ENCODE results near the gene CRY1. TPM values are rescaled to one million over a fixed set of nuclear protein-coding genes. Genes with fewer than 3 reads are reported as not detected.
"Not testable (repeated sequence)": the region's sequence is repeated elsewhere in the genome, so short reads cannot be mapped to it uniquely, and the experiment has no call there.

Gene CRY1
- total and polyA plus RNA-seq, 8 donors = 19.4 to 33.7 (median 27.4) TPM

DNA sequence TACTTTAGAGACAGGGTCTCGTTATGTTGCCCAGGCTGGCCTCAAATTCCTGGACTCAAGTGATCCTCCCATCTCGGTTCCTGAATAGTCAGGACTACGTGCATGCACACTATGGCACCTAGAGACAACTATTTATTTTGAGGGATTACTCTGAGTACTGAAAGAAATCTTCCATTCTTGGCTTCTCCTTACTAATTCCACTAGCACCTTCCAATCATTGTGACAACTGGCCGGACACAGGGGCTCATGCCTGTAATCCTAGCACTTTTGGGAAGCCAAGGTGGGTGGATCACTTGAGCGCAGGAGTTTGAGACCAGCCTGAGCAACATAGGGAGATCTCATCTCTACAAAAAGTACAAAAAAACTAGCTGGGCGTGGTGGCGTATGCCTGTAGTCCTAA, 64.3 kb downstream of the CRY1 start:
- DNase-seq (no peak), ATAC-seq (no peak)
- H3K27ac ChIP-seq = no peak overlapping the region
- H3K9me3 ChIP-seq = no peaks in the 10 kb centered on the region
- TF ChIP-seq, protein P1, sequence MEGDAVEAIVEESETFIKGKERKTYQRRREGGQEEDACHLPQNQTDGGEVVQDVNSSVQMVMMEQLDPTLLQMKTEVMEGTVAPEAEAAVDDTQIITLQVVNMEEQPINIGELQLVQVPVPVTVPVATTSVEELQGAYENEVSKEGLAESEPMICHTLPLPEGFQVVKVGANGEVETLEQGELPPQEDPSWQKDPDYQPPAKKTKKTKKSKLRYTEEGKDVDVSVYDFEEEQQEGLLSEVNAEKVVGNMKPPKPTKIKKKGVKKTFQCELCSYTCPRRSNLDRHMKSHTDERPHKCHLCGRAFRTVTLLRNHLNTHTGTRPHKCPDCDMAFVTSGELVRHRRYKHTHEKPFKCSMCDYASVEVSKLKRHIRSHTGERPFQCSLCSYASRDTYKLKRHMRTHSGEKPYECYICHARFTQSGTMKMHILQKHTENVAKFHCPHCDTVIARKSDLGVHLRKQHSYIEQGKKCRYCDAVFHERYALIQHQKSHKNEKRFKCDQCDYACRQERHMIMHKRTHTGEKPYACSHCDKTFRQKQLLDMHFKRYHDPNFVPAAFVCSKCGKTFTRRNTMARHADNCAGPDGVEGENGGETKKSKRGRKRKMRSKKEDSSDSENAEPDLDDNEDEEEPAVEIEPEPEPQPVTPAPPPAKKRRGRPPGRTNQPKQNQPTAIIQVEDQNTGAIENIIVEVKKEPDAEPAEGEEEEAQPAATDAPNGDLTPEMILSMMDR (IDR thresholded peaks at IDR 0.05) = no peak
- no peaks in the 10 kb centered on the region for H3K27me3 ChIP-seq
- intact Hi-C loops (cut with DNase I) = no loop called here
- H3K36me3 ChIP-seq = no peaks in the 10 kb centered on the region
- no peak overlapping the region for H3K4me3 ChIP-seq
- H3K4me1 ChIP-seq = peaks cover 11 to 21% of the 10 kb centered on the region in 2 donors

DNA sequence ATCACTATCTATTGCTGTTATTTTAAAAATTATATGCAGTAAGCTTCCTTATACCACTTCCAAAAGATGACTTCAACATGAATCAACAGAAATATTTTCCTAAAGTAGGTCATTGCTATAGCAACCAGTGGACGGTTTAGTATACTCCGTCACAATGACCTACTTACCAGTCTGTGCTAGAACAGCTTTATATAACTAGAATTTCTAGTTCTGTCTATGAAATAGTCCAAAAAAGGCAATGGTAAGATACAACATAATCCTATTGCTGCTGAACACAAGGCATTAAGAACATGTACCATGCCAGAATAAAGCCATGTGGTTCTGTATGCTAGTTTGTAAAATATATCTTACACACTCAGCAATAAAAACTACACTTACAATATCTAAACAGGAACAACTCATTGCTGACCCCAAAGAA, 65.7 kb downstream of the CRY1 start:
- no peak overlapping the region for H3K4me3 ChIP-seq
- peak; percentile 92 for ATAC-seq
- peaks cover 11 to 21% of the 10 kb centered on the region in 2 donors for H3K4me1 ChIP-seq
- H3K27ac ChIP-seq = peak overlapping the region; percentile 71 to 85
- no peaks in the 10 kb centered on the region for H3K27me3 ChIP-seq
- H3K36me3 ChIP-seq = no peaks in the 10 kb centered on the region
- peak in 2 of 4 donors; percentile 90 to 94 for DNase-seq
- intact Hi-C loops (cut with DNase I) = no loop called here
- no peaks in the 10 kb centered on the region for H3K9me3 ChIP-seq
- TF ChIP-seq, protein P1 (IDR thresholded peaks at IDR 0.05) = no peak

DNA sequence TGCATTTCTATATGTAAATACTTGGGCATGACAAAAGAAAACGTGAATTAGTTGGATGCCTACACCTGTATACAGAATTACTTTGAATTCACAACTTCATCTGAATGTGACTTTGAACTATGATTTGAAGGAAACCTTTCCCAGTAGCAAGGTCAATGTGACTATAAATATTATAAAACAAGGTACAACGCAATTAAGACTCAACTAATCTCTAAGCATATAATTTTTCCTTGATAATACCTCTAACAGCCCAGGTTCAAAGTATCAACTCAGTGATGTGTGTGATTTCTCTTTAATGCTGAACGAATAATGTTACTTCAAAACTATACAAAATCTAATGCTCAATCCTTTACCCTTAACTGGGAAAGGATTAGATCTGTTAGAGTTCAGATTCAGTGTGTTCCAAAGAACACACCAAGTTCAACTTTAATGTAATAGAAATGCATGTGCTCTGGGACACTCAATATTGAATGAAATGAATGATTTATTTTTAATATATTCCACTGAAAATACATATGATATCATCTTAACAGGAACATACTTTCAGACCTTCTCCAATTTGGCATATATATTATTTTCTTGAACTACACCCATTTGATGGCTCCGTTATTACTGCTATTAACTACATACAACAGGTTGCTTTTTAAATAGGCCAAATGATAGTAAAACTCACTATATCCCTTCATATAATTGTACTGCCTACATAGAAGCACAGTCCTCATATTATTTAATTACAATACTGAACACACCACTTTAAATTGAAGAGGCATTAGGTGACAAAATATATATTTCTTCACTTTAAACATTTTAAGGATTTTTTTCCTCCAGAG, 66.3 kb downstream of the CRY1 start:
- H3K27me3 ChIP-seq = no peaks in the 10 kb centered on the region
- no peaks in the 10 kb centered on the region for H3K36me3 ChIP-seq
- H3K27ac ChIP-seq = peak overlapping the region; percentile 71 to 85
- intact Hi-C loops (cut with DNase I) = no loop called here
- ATAC-seq = peak; percentile 29
- no peak for DNase-seq
- no peak overlapping the region for H3K4me3 ChIP-seq
- peaks cover 11 to 21% of the 10 kb centered on the region in 2 donors for H3K4me1 ChIP-seq
- H3K9me3 ChIP-seq = no peaks in the 10 kb centered on the region
- TF ChIP-seq, protein P1 (IDR thresholded peaks at IDR 0.05) = no peak

DNA sequence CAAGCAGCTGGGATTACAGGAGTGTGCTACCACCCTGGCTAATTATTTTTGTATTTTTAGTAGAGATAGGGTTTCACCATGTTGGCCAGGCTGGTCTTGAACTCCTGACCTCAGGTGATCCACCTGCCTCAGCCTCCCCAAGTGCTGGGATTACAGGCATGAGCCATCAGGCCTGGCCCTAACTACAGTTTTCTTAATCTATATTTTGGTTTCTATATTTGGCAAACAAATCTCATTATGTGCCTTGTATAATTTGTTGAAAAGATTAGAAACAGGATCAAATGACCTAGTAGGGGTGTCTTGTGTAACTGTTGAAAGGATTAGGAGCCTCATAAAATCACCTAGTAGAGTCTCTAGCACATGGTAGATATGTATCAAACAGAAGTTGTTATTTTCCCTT, 67.0 kb downstream of the CRY1 start:
- H3K36me3 ChIP-seq; DNase-seq; H3K27me3 ChIP-seq; ATAC-seq; intact Hi-C loops (cut with DNase I); H3K9me3 ChIP-seq; H3K4me3 ChIP-seq: not testable (repeated sequence)
- Histone ChIP-seq H3K4me1 (peaks cover 11 to 21% of the 10 kb centered on the region in 2 donors), H3K27ac (peak overlapping the region; percentile 71 to 85)

DNA sequence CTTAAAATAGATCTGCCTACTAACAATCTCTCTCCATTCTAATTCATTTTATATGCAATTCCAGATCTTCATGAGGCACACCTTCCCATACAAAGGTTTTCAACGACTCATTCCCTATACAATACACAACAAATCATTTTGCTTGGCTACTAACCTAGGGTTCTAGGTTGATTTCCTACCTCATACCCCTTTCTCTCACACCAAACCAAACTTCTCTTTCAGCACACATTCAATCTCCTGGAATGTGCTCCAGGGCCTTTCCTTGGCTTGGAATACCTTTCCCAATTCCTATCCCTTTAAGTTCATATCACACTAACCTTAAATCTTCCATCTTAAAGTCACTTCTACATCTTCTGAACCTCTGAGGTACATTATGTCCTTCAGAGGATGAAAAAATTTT, 67.7 kb downstream of the CRY1 start:
- Histone ChIP-seq H3K4me3 (no peak overlapping the region), H3K27ac (no peak overlapping the region), H3K27me3 (no peaks in the 10 kb centered on the region), H3K36me3 (peaks cover 0 to 6% of the 10 kb centered on the region in 2 donors), H3K9me3 (no peaks in the 10 kb centered on the region), H3K4me1 (peaks cover 11 to 21% of the 10 kb centered on the region in 2 donors)
- TF ChIP-seq, protein P1 (IDR thresholded peaks at IDR 0.05) = no peak
- ATAC-seq (no peak), DNase-seq (no peak)
- intact Hi-C loops (cut with DNase I) = no loop called here

All from left lung (tissue), 10 donors.